GM12875 (cell line): ENCODE data around the gene SORCS1.

Source experiments
- H3K4me3 ChIP-seq: one replicate; pipeline ENCODE4 v1.5.1; 2011; ENCODE audit warnings: low read depth, low read length, control low read depth
- TF ChIP-seq, protein P1 (sequence below): IDR thresholded peaks from 2 replicates; pipeline ENCODE4 v1.5.1; 2011; ENCODE audit warnings: low read depth, mild to moderate bottlenecking, control low read depth, inconsistent platforms, low read length, moderate library complexity, borderline replicate concordance; ENCODE audit not compliant: insufficient read depth

SORCS1 gene

DNA sequence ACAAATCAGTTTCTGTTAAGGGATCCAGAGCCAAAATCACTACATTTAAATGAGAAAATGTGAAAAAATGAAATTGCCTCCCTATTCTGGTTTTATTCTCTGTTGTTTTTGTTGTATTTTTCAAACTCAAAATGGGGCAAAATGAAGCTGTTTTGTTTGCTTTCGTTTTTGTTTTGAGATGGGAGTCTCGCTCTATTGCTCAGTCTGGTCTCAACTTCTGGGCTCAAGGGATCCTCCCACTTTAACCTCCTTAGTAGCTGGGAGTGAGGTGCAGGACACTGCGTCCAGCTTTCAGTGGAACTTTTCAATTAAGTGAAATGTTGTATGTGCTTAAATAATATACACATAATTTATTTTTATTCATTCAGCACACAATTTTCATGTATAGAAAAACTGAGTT lies 205.0 kb downstream of the SORCS1 start:
- TF ChIP-seq, protein P1, sequence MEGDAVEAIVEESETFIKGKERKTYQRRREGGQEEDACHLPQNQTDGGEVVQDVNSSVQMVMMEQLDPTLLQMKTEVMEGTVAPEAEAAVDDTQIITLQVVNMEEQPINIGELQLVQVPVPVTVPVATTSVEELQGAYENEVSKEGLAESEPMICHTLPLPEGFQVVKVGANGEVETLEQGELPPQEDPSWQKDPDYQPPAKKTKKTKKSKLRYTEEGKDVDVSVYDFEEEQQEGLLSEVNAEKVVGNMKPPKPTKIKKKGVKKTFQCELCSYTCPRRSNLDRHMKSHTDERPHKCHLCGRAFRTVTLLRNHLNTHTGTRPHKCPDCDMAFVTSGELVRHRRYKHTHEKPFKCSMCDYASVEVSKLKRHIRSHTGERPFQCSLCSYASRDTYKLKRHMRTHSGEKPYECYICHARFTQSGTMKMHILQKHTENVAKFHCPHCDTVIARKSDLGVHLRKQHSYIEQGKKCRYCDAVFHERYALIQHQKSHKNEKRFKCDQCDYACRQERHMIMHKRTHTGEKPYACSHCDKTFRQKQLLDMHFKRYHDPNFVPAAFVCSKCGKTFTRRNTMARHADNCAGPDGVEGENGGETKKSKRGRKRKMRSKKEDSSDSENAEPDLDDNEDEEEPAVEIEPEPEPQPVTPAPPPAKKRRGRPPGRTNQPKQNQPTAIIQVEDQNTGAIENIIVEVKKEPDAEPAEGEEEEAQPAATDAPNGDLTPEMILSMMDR = no peak
- no peak overlapping the region for H3K4me3 ChIP-seq

DNA sequence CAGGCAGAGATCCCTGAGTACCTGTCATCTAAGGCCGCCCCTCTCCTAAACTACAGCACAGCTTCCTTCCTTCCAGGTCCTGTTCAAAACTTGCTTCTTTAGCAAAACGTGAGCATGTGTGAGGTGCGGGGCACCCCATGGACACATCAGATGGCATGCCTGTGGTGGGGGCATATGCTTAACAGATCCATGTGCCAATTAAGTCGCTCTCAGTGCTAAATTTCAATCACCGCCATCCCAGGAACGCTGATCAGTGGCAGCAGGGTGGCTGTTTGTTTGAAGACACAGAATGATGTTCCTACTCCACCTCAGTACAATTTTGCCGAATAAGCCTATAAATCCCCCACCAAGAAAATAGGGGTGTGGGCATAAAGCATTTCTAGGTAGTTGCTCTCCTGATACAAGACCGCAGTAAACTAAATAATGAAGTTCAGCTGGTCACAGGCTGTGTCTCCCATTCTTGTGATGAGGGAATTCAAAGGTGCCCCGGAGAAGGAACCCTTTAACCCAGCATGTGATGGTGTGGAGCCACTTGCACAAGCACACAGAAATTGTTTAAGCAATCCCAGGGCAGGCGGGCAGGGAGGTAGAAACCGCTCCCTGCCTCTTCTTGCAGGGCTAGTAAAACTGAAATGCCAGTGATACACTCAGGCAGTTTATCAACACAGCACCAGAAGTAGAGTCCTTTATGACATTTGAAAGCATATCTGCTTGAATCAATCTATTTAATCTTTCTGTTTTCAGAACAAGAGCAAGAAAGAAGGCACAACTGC lies 205.7 kb downstream of the SORCS1 start:
- TF ChIP-seq, protein P1 = no peak
- H3K4me3 ChIP-seq = no peak overlapping the region

- TF ChIP-seq, protein P1 = no peak
- H3K4me3 ChIP-seq = no peak overlapping the region
These were observed 206.5 kb downstream of the SORCS1 start for GRCh38 chr10:106957823-106958588.

- TF ChIP-seq, protein P1 = no peak
- no peak overlapping the region for H3K4me3 ChIP-seq
These were observed 208.1 kb downstream of the SORCS1 start for GRCh38 chr10:106956216-106956915.

DNA sequence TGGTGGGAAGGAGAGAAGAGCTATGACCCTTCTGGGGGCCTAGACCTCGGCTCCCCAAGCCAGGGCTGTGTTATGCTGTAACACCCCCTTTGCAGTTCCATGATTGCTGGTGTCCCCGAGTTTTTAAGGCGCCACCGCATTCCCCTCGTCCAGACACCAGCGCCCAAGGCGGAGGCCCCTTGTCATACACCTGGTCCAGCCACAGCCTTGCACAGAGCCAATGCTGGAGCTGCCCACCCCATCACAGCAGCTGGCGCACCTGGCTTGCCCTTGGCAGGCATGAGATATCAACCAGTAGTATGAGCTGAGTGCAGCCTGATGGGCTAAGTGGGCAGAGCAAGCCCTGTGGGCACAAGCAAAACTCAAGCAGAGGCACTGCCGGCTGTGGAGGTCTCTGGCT lies 209.4 kb downstream of the SORCS1 start:
- TF ChIP-seq, protein P1 = no peak
- no peak overlapping the region for H3K4me3 ChIP-seq

GRCh38 chr10:106952033-106952432 lies 212.5 kb downstream of the SORCS1 start:
- TF ChIP-seq, protein P1 = no peak
- no peak overlapping the region for H3K4me3 ChIP-seq
